ENCODE data around the gene NDUFB11. TPM values are rescaled to one million over a fixed set of nuclear protein-coding genes. Genes with fewer than 3 reads are reported as not detected.
"Not testable (repeated sequence)": the region's sequence is repeated elsewhere in the genome, so short reads cannot be mapped to it uniquely, and the experiment has no call there.

The NDUFB11 gene
- total and polyA plus RNA-seq, 9 of the 15 experiments (the other 6 are each of a cell fraction or from before 2014, with no cell fraction given), result 20.9 to 269 (median 86.8) TPM

DNA sequence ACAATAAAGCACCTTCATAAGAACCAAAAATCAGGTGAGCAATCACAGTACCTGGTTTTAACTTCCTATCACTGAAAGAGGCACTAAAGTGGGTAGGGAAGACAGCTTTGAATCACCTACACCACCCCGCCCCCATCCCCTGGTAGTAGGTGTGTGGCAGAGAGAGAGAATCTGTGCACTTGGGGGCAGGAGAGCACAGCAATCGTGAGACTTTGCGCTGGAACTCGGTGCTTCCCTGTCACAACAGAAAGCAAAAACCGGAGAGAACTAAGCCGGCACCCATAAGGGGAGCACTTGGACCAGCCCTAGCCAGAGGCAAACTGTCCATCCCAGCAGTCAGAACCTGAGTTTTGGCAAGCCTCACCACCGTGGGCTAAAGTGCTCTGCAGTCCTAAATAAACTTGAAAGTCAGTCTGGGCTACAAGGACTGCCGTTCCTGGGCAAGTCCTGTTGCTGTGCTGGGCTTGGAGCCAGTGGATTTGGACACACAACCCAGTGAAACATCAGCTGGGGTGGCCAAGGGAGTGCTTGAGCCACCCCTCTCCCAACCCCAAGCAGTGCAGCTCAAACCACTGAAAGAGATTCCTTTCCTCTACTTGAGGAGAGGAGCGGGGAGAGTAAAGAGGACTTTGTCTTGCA is 32.1 kb downstream of the NDUFB11 start:
- ChIA-PET CTCF (ENCODE audit: low intra/inter-chr PET ratio) (no interaction called here), POLR2A (no interaction called here)
- FAIRE-seq (no peak), DNase-seq (ENCODE audit: extremely low read depth in 1 of 4, low spot score in 3 of 4) (peak in 1 of 4 experiments; percentile 6), ATAC-seq (peak; percentile 33; the same call in 2 of the 3 replicates)
- H3K4me3 ChIP-seq, result no peak overlapping the region
- no peak overlapping the region for H2AFZ ChIP-seq (ENCODE audit: low read depth, low read length)
- no peaks in the 10 kb centered on the region for H3K36me3 ChIP-seq (ENCODE audit: control insufficient read depth, insufficient read depth, low read length)
- no peaks in the 10 kb centered on the region for H3K79me2 ChIP-seq (ENCODE audit: control insufficient read depth, insufficient read depth, low read length)
- no TSS peak for BruUV-seq (replicated peaks)
- no peaks in the 10 kb centered on the region for H3K9me3 ChIP-seq (replicated peaks; ENCODE audit: control insufficient read depth, insufficient read depth, low read depth, low read length)
- H3K4me1 ChIP-seq (replicated peaks in 1 of 2; ENCODE audit: control insufficient read depth in 2 of 2, insufficient read depth in 2 of 2, low read length in 2 of 2), result no peaks in the 10 kb centered on the region
- intact Hi-C loops (cut with micrococcal nuclease), result no loop called here
- no peaks in the 10 kb centered on the region for H3K9me1 ChIP-seq (ENCODE audit: control insufficient read depth, insufficient read depth, low read length)
- in situ Hi-C loops (cut with MboI), result no loop called here
- H3K9ac ChIP-seq (ENCODE audit: insufficient read depth in 1 of 2, low read depth in 2 of 2, low read length in 2 of 2), result no peak overlapping the region
- 10% methylated on average over 9 of the region's 9 CpGs for WGBS (ENCODE audit: insufficient coverage, low coverage, missing lambda C conversion rate)
- H3K27ac ChIP-seq (ENCODE audit: extremely low read depth, low read depth, low read length), result no peak overlapping the region
- no peaks in the 10 kb centered on the region for H4K20me1 ChIP-seq (replicated peaks; ENCODE audit: control insufficient read depth, insufficient read depth, low read length)
- no peak overlapping the region for H3K4me2 ChIP-seq (ENCODE audit: insufficient read depth, low read length)
- TF ChIP-seq PRDM10 (IDR thresholded peaks at IDR 0.05; ENCODE audit: partially characterized antibody) (peak; percentile 17), EZH2 (IDR thresholded peaks at IDR 0.05; ENCODE audit: borderline replicate concordance, low read depth, low read length) (no peak), RAD21 (CRISPR knock-in tag; conservative IDR thresholded peaks at IDR 0.05 in 1 of 2, IDR thresholded peaks at IDR 0.05 in 1 of 2) (peak in 1 of 2 experiments; percentile 6; a peak in 1 of 4 replicates), ZNF282 (CRISPR knock-in tag; IDR thresholded peaks at IDR 0.05) (no peak)
- TF ChIP-seq, protein P1, sequence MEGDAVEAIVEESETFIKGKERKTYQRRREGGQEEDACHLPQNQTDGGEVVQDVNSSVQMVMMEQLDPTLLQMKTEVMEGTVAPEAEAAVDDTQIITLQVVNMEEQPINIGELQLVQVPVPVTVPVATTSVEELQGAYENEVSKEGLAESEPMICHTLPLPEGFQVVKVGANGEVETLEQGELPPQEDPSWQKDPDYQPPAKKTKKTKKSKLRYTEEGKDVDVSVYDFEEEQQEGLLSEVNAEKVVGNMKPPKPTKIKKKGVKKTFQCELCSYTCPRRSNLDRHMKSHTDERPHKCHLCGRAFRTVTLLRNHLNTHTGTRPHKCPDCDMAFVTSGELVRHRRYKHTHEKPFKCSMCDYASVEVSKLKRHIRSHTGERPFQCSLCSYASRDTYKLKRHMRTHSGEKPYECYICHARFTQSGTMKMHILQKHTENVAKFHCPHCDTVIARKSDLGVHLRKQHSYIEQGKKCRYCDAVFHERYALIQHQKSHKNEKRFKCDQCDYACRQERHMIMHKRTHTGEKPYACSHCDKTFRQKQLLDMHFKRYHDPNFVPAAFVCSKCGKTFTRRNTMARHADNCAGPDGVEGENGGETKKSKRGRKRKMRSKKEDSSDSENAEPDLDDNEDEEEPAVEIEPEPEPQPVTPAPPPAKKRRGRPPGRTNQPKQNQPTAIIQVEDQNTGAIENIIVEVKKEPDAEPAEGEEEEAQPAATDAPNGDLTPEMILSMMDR (IDR thresholded peaks at IDR 0.05 in 2 of 3, conservative IDR thresholded peaks at IDR 0.05 in 1 of 3; ENCODE audit: insufficient read depth in 2 of 3, low read depth in 1 of 3, low read length in 3 of 3), result peak in 1 of 3 experiments; percentile 12; a peak in 1 of 6 replicates
- H3K27me3 ChIP-seq (ENCODE audit: control insufficient read depth in 2 of 2, insufficient read depth in 2 of 2, low read length in 2 of 2), result no peaks in the 10 kb centered on the region

GRCh38 chrX:47110936-47111615 is 33.4 kb downstream of the NDUFB11 start:
- intact Hi-C loops (cut with micrococcal nuclease); H4K20me1 ChIP-seq (replicated peaks; ENCODE audit: control insufficient read depth, insufficient read depth, low read length); H3K9me3 ChIP-seq (replicated peaks; ENCODE audit: control insufficient read depth, insufficient read depth, low read depth, low read length); POLR2A ChIA-PET; H3K4me3 ChIP-seq; FAIRE-seq; ATAC-seq; H3K9ac ChIP-seq (ENCODE audit: insufficient read depth in 1 of 2, low read depth in 2 of 2, low read length in 2 of 2); BruUV-seq (replicated peaks); H3K4me2 ChIP-seq (ENCODE audit: insufficient read depth, low read length); H3K9me1 ChIP-seq (ENCODE audit: control insufficient read depth, insufficient read depth, low read length); in situ Hi-C loops (cut with MboI); DNase-seq (ENCODE audit: extremely low read depth in 1 of 4, low spot score in 3 of 4); CTCF ChIA-PET (ENCODE audit: low intra/inter-chr PET ratio); H2AFZ ChIP-seq (ENCODE audit: low read depth, low read length); H3K36me3 ChIP-seq (ENCODE audit: control insufficient read depth, insufficient read depth, low read length); H3K4me1 ChIP-seq (replicated peaks in 1 of 2; ENCODE audit: control insufficient read depth in 2 of 2, insufficient read depth in 2 of 2, low read length in 2 of 2); H3K27ac ChIP-seq (ENCODE audit: extremely low read depth, low read depth, low read length); H3K79me2 ChIP-seq (ENCODE audit: control insufficient read depth, insufficient read depth, low read length); H3K27me3 ChIP-seq (ENCODE audit: control insufficient read depth in 2 of 2, insufficient read depth in 2 of 2, low read length in 2 of 2): not testable (repeated sequence)
- WGBS (ENCODE audit: insufficient coverage, low coverage, missing lambda C conversion rate), result 40% methylated on average over 6 of the region's 40 CpGs
